Measurements from ENCODE around the gene ARF6.
A peak's percentile ranks its signal among the peaks of the same experiment; 100 is the strongest.

The ARF6 gene

GRCh38 chr14:49860988-49861698 lies 31.7 kb upstream of the ARF6 start:
- peak overlapping the region; percentile 60 for H2AFZ ChIP-seq (ENCODE audit: low read depth)
- no peaks in the 10 kb centered on the region for H3K36me3 ChIP-seq (ENCODE audit: insufficient read depth)
- H3K4me1 ChIP-seq (ENCODE audit: low read depth, poor library complexity, severe bottlenecking): peaks cover 49% of the 10 kb centered on the region
- no peaks in the 10 kb centered on the region for H3K27me3 ChIP-seq (ENCODE audit: insufficient read depth, low read depth)
- H3K9ac ChIP-seq: peak overlapping the region; percentile 78
- no peaks in the 10 kb centered on the region; the same call in 1 of the 2 replicates for H3K79me2 ChIP-seq (ENCODE audit: insufficient read depth, low read depth)
- H3K27ac ChIP-seq: peak overlapping the region; percentile 88
- no peak for TF ChIP-seq CTCF (conservative IDR thresholded peaks at IDR 0.05; ENCODE audit: low read depth, low read length)
- no peak overlapping the region for H3K4me3 ChIP-seq (IDR thresholded peaks at IDR 0.05; ENCODE audit: insufficient read depth, low read depth, low read length)
- peak overlapping the region; percentile 63 for H3K4me2 ChIP-seq
- H4K20me1 ChIP-seq (ENCODE audit: insufficient read depth): no peaks in the 10 kb centered on the region

GRCh38 chr14:49861699-49862088 lies 31.2 kb upstream of the ARF6 start:
- peak overlapping the region; percentile 78 for H3K9ac ChIP-seq
- H3K4me2 ChIP-seq: peak overlapping the region; percentile 63
- H3K27me3 ChIP-seq (ENCODE audit: insufficient read depth, low read depth): no peaks in the 10 kb centered on the region
- no peak for TF ChIP-seq CTCF (conservative IDR thresholded peaks at IDR 0.05; ENCODE audit: low read depth, low read length)
- H3K4me1 ChIP-seq (ENCODE audit: low read depth, poor library complexity, severe bottlenecking): peaks cover 49% of the 10 kb centered on the region
- no peaks in the 10 kb centered on the region for H3K36me3 ChIP-seq (ENCODE audit: insufficient read depth)
- H3K27ac ChIP-seq: peak overlapping the region; percentile 88
- H4K20me1 ChIP-seq (ENCODE audit: insufficient read depth): no peaks in the 10 kb centered on the region
- no peaks in the 10 kb centered on the region; the same call in 1 of the 2 replicates for H3K79me2 ChIP-seq (ENCODE audit: insufficient read depth, low read depth)
- peak overlapping the region; percentile 60 for H2AFZ ChIP-seq (ENCODE audit: low read depth)
- H3K4me3 ChIP-seq (IDR thresholded peaks at IDR 0.05; ENCODE audit: insufficient read depth, low read depth, low read length): no peak overlapping the region

GRCh38 chr14:49862089-49862673 lies 30.7 kb upstream of the ARF6 start:
- no peak overlapping the region for H3K4me3 ChIP-seq (IDR thresholded peaks at IDR 0.05; ENCODE audit: insufficient read depth, low read depth, low read length)
- H3K27me3 ChIP-seq (ENCODE audit: insufficient read depth, low read depth): no peaks in the 10 kb centered on the region
- peak overlapping the region; percentile 88 for H3K27ac ChIP-seq
- TF ChIP-seq CTCF (conservative IDR thresholded peaks at IDR 0.05; ENCODE audit: low read depth, low read length): peak; percentile 97
- peak overlapping the region; percentile 60 for H2AFZ ChIP-seq (ENCODE audit: low read depth)
- H3K4me1 ChIP-seq (ENCODE audit: low read depth, poor library complexity, severe bottlenecking): peaks cover 49% of the 10 kb centered on the region
- H4K20me1 ChIP-seq (ENCODE audit: insufficient read depth): no peaks in the 10 kb centered on the region
- peak overlapping the region; percentile 63 for H3K4me2 ChIP-seq
- H3K79me2 ChIP-seq (ENCODE audit: insufficient read depth, low read depth): no peaks in the 10 kb centered on the region; the same call in 1 of the 2 replicates
- H3K9ac ChIP-seq: peak overlapping the region; percentile 78
- no peaks in the 10 kb centered on the region for H3K36me3 ChIP-seq (ENCODE audit: insufficient read depth)

- H3K4me2 ChIP-seq: peak overlapping the region; percentile 82
- no peaks in the 10 kb centered on the region for H3K36me3 ChIP-seq (ENCODE audit: insufficient read depth)
- H4K20me1 ChIP-seq (ENCODE audit: insufficient read depth): no peaks in the 10 kb centered on the region
- no peaks in the 10 kb centered on the region for H3K27me3 ChIP-seq (ENCODE audit: insufficient read depth, low read depth)
- H3K4me3 ChIP-seq (IDR thresholded peaks at IDR 0.05; ENCODE audit: insufficient read depth, low read depth, low read length): no peak overlapping the region
- H3K79me2 ChIP-seq (ENCODE audit: insufficient read depth, low read depth): no peaks in the 10 kb centered on the region; the same call in 1 of the 2 replicates
- peak overlapping the region; percentile 5; the same call in 1 of the 2 replicates for H2AFZ ChIP-seq (ENCODE audit: low read depth)
- peaks cover 36% of the 10 kb centered on the region for H3K4me1 ChIP-seq (ENCODE audit: low read depth, poor library complexity, severe bottlenecking)
- no peak for TF ChIP-seq CTCF (conservative IDR thresholded peaks at IDR 0.05; ENCODE audit: low read depth, low read length)
- peak overlapping the region; percentile 78 for H3K9ac ChIP-seq
- H3K27ac ChIP-seq: peak overlapping the region; percentile 88
Measured at GRCh38 chr14:49863487-49864281, 29.2 kb upstream of the ARF6 start.

Measured in KMS-11 (cell line).